ENCODE measurements around the gene DTNBP1. TPM values are rescaled to one million over a fixed set of nuclear protein-coding genes. Genes with fewer than 3 reads are reported as not detected.

Gene DTNBP1
- total and polyA plus RNA-seq, 2 of the 4 experiments (the other 2 are of a cell fraction), result 4.8 to 18.7 TPM

GRCh38 chr6:15665237-15665636 lies 2.4 kb upstream of the DTNBP1 start:
- in situ Hi-C loops (cut with MboI; ENCODE audit: low sequenced_read_pairs) (no loop called here), dilution Hi-C loops (cut with HindIII; ENCODE audit: low sequenced_read_pairs, unreplicated experiment) (no loop called here), intact Hi-C loops (cut with micrococcal nuclease) (no loop called here)
- peaks cover 2% of the 10 kb centered on the region; the same call in 1 of the 2 replicates for H3K4me1 ChIP-seq (ENCODE audit: control insufficient read depth, insufficient read depth, low read length)
- no peak overlapping the region for H2BK20ac ChIP-seq (ENCODE audit: low read depth, low read length)
- H4K91ac ChIP-seq (ENCODE audit: insufficient read depth, low read depth, low read length), result no peak overlapping the region
- H3K27me3 ChIP-seq (ENCODE audit: control insufficient read depth, insufficient read depth, low read length), result peaks cover 25% of the 10 kb centered on the region
- H3K18ac ChIP-seq (ENCODE audit: low read depth, low read length), result no peak overlapping the region
- no peak overlapping the region for H2AK5ac ChIP-seq (ENCODE audit: low read depth, low read length)
- H4K8ac ChIP-seq (ENCODE audit: low read depth in 2 of 2, low read length in 2 of 2), result no peak overlapping the region
- no peaks in the 10 kb centered on the region for H4K20me1 ChIP-seq (ENCODE audit: insufficient read depth, low read length)
- no peak overlapping the region for H3K9ac ChIP-seq (ENCODE audit: low read depth, low read length)
- no peaks in the 10 kb centered on the region for H3K9me3 ChIP-seq (ENCODE audit: control insufficient read depth, insufficient read depth, low read length)
- TF ChIP-seq BHLHE40 (IDR thresholded peaks at IDR 0.05; ENCODE audit: low read depth, low read length), result no peak
- TF ChIP-seq MAFK (IDR thresholded peaks at IDR 0.05; ENCODE audit: low read depth, low read length), result 0 out of 2 replicates have a peak, but pooled peaks have one; percentile 6
- H3K79me1 ChIP-seq (ENCODE audit: low read depth in 1 of 2, low read length in 2 of 2), result peaks cover 6 to 19% of the 10 kb centered on the region in 2 experiments; a peak in 3 of 4 replicates
- DNase-seq (no peak), ATAC-seq (ENCODE audit: low read depth) (no peak)
- H2BK15ac ChIP-seq (ENCODE audit: low read depth, low read length), result no peak overlapping the region
- H2AFZ ChIP-seq (replicated peaks; ENCODE audit: low read length, poor library complexity), result no peak overlapping the region
- ChIA-PET CTCF (no interaction called here), POLR2A (ENCODE audit: unreplicated experiment) (no interaction called here)
- no peak overlapping the region for H3K14ac ChIP-seq (replicated peaks; ENCODE audit: low read depth, low read length)
- H2BK5ac ChIP-seq (ENCODE audit: low read depth, low read length, poor library complexity, severe bottlenecking), result no peak overlapping the region
- H2BK120ac ChIP-seq (ENCODE audit: low read depth, low read length), result no peak overlapping the region
- no peak overlapping the region for H3K4ac ChIP-seq (ENCODE audit: low read depth, low read length)
- no peaks in the 10 kb centered on the region for H3K9me1 ChIP-seq (ENCODE audit: insufficient read depth, low read length)
- no peaks in the 10 kb centered on the region for H3K36me3 ChIP-seq (ENCODE audit: control insufficient read depth, insufficient read depth, low read length)
- no TSS peak for BruUV-seq (replicated peaks)
- no peak overlapping the region for H3K4me2 ChIP-seq (ENCODE audit: low read depth, low read length)
- H3K23ac ChIP-seq (ENCODE audit: low read depth, low read length), result no peak overlapping the region
- no peak overlapping the region for H3K27ac ChIP-seq (ENCODE audit: insufficient read depth, low read length)
- no peak overlapping the region for H4K5ac ChIP-seq (ENCODE audit: low read depth, low read length)
- no peak overlapping the region for H2AK9ac ChIP-seq (replicated peaks; ENCODE audit: low read depth, low read length, poor library complexity)
- H3K4me3 ChIP-seq (ENCODE audit: insufficient read depth, low read depth, low read length), result no peak overlapping the region
- H3K56ac ChIP-seq (ENCODE audit: extremely low read depth, insufficient read depth, low read length), result no peak overlapping the region
